Measurements from ENCODE around the gene SLC8B1. TPM values are rescaled to one million over a fixed set of nuclear protein-coding genes. Genes with fewer than 3 reads are reported as not detected.

Gene SLC8B1
- total RNA-seq, 1 donor = 19.5 TPM

GRCh38 chr12:113267621-113268020, 67.3 kb downstream of the SLC8B1 start:
- H4K20me1 ChIP-seq (ENCODE audit: insufficient read depth, low read length) = no peaks in the 10 kb centered on the region
- H3K9me3 ChIP-seq (ENCODE audit: low read depth, low read length) = no peaks in the 10 kb centered on the region
- no peak overlapping the region for H3K4me2 ChIP-seq (ENCODE audit: insufficient read depth, low read length)
- DNase-seq (ENCODE audit: insufficient read length, low spot score, missing footprints) = no peak
- H3K36me3 ChIP-seq (ENCODE audit: insufficient read depth, low read length) = peaks cover 9% of the 10 kb centered on the region
- H3K27ac ChIP-seq (ENCODE audit: low read depth, low read length) = no peak overlapping the region
- no peak overlapping the region for H2AFZ ChIP-seq (ENCODE audit: low read length)
- peaks cover 13% of the 10 kb centered on the region for H3K4me1 ChIP-seq (ENCODE audit: insufficient read depth, low read length)
- no peak overlapping the region for H3K4me3 ChIP-seq (ENCODE audit: insufficient read depth, low read length)
- H3K79me2 ChIP-seq (ENCODE audit: insufficient read depth, low read length) = no peaks in the 10 kb centered on the region
- H3K27me3 ChIP-seq (ENCODE audit: insufficient read depth, low read length) = no peaks in the 10 kb centered on the region
- TF ChIP-seq CTCF (IDR thresholded peaks at IDR 0.05; ENCODE audit: extremely low read depth, low read depth, low read length) = no peak

GRCh38 chr12:113266106-113266895, 68.6 kb downstream of the SLC8B1 start:
- Histone ChIP-seq H3K27ac (ENCODE audit: low read depth, low read length) (no peak overlapping the region), H3K9me3 (ENCODE audit: low read depth, low read length) (no peaks in the 10 kb centered on the region), H3K36me3 (ENCODE audit: insufficient read depth, low read length) (peaks cover 13% of the 10 kb centered on the region), H3K27me3 (ENCODE audit: insufficient read depth, low read length) (no peaks in the 10 kb centered on the region), H2AFZ (ENCODE audit: low read length) (no peak overlapping the region), H3K79me2 (ENCODE audit: insufficient read depth, low read length) (no peaks in the 10 kb centered on the region), H3K4me2 (ENCODE audit: insufficient read depth, low read length) (no peak overlapping the region), H4K20me1 (ENCODE audit: insufficient read depth, low read length) (no peaks in the 10 kb centered on the region), H3K4me1 (ENCODE audit: insufficient read depth, low read length) (no peaks in the 10 kb centered on the region), H3K4me3 (ENCODE audit: insufficient read depth, low read length) (no peak overlapping the region)
- DNase-seq (ENCODE audit: insufficient read length, low spot score, missing footprints) = no peak
- TF ChIP-seq CTCF (IDR thresholded peaks at IDR 0.05; ENCODE audit: extremely low read depth, low read depth, low read length) = no peak

GRCh38 chr12:113263431-113263963, 71.4 kb downstream of the SLC8B1 start:
- Histone ChIP-seq H3K4me1 (ENCODE audit: insufficient read depth, low read length) (no peaks in the 10 kb centered on the region), H3K27ac (ENCODE audit: low read depth, low read length) (no peak overlapping the region), H3K27me3 (ENCODE audit: insufficient read depth, low read length) (no peaks in the 10 kb centered on the region), H3K4me3 (ENCODE audit: insufficient read depth, low read length) (no peak overlapping the region), H3K79me2 (ENCODE audit: insufficient read depth, low read length) (no peaks in the 10 kb centered on the region), H3K36me3 (ENCODE audit: insufficient read depth, low read length) (peaks cover 13% of the 10 kb centered on the region), H3K4me2 (ENCODE audit: insufficient read depth, low read length) (no peak overlapping the region), H2AFZ (ENCODE audit: low read length) (no peak overlapping the region), H4K20me1 (ENCODE audit: insufficient read depth, low read length) (no peaks in the 10 kb centered on the region), H3K9me3 (ENCODE audit: low read depth, low read length) (no peaks in the 10 kb centered on the region)
- no peak for DNase-seq (ENCODE audit: insufficient read length, low spot score, missing footprints)
- no peak for TF ChIP-seq CTCF (IDR thresholded peaks at IDR 0.05; ENCODE audit: extremely low read depth, low read depth, low read length)

GRCh38 chr12:113262710-113263109, 72.2 kb downstream of the SLC8B1 start:
- H3K27ac ChIP-seq (ENCODE audit: low read depth, low read length) = no peak overlapping the region
- H3K9me3 ChIP-seq (ENCODE audit: low read depth, low read length) = no peaks in the 10 kb centered on the region
- no peaks in the 10 kb centered on the region for H4K20me1 ChIP-seq (ENCODE audit: insufficient read depth, low read length)
- no peak for DNase-seq (ENCODE audit: insufficient read length, low spot score, missing footprints)
- H3K4me1 ChIP-seq (ENCODE audit: insufficient read depth, low read length) = no peaks in the 10 kb centered on the region
- no peak overlapping the region for H3K4me2 ChIP-seq (ENCODE audit: insufficient read depth, low read length)
- no peaks in the 10 kb centered on the region for H3K27me3 ChIP-seq (ENCODE audit: insufficient read depth, low read length)
- no peak overlapping the region for H3K4me3 ChIP-seq (ENCODE audit: insufficient read depth, low read length)
- H2AFZ ChIP-seq (ENCODE audit: low read length) = no peak overlapping the region
- H3K79me2 ChIP-seq (ENCODE audit: insufficient read depth, low read length) = no peaks in the 10 kb centered on the region
- no peak for TF ChIP-seq CTCF (IDR thresholded peaks at IDR 0.05; ENCODE audit: extremely low read depth, low read depth, low read length)
- H3K36me3 ChIP-seq (ENCODE audit: insufficient read depth, low read length) = peaks cover 13% of the 10 kb centered on the region
